ENCODE results near the gene ACACA.

Gene ACACA

GRCh38 chr17:37131669-37132611 is 274.7 kb downstream of the ACACA start:
- no peak for DNase-seq (ENCODE audit: low spot score)

GRCh38 chr17:37130984-37131446 is 275.6 kb downstream of the ACACA start:
- no peak for DNase-seq (ENCODE audit: low spot score)

- no peak for DNase-seq (ENCODE audit: low spot score)
Observed at GRCh38 chr17:37124821-37125173, 281.8 kb downstream of the ACACA start.

- no peak for DNase-seq (ENCODE audit: low spot score)
Observed at GRCh38 chr17:37123941-37124820, 282.5 kb downstream of the ACACA start.

GRCh38 chr17:37123386-37123785 is 283.2 kb downstream of the ACACA start:
- DNase-seq (ENCODE audit: low spot score), result no peak

GRCh38 chr17:37121616-37122015 is 285.0 kb downstream of the ACACA start:
- no peak for DNase-seq (ENCODE audit: low spot score)

- no peak for DNase-seq (ENCODE audit: low spot score)
Observed at GRCh38 chr17:37118366-37119137, 288.1 kb downstream of the ACACA start.

GRCh38 chr17:37117373-37118142 is 289.1 kb downstream of the ACACA start:
- no peak for DNase-seq (ENCODE audit: low spot score)

- DNase-seq (ENCODE audit: low spot score), result no peak
Observed at GRCh38 chr17:37116671-37117185, 289.9 kb downstream of the ACACA start.

GRCh38 chr17:37111329-37111728 is 295.3 kb downstream of the ACACA start:
- no peak for DNase-seq (ENCODE audit: low spot score)

GRCh38 chr17:37110746-37111145 is 295.9 kb downstream of the ACACA start:
- no peak for DNase-seq (ENCODE audit: low spot score)

- DNase-seq (ENCODE audit: low spot score), result no peak
Observed at GRCh38 chr17:37109731-37110710, 296.6 kb downstream of the ACACA start.

- DNase-seq (ENCODE audit: low spot score), result no peak
Observed at GRCh38 chr17:37109106-37109505, 297.5 kb downstream of the ACACA start.

GRCh38 chr17:37107406-37108083 is 299.1 kb downstream of the ACACA start:
- no peak for DNase-seq (ENCODE audit: low spot score)

GRCh38 chr17:37106049-37106448 is 300.6 kb downstream of the ACACA start:
- DNase-seq (ENCODE audit: low spot score), result no peak

- no peak for DNase-seq (ENCODE audit: low spot score)
Observed at GRCh38 chr17:37103231-37103630, 303.4 kb downstream of the ACACA start.

- no peak for DNase-seq (ENCODE audit: low spot score)
Observed at GRCh38 chr17:37101306-37101705, 305.3 kb downstream of the ACACA start.

GRCh38 chr17:37100231-37100630 is 306.4 kb downstream of the ACACA start:
- DNase-seq (ENCODE audit: low spot score), result no peak
